Caco-2 (cell line): ENCODE data around the gene AP2A2. TPM values are rescaled to one million over a fixed set of nuclear protein-coding genes. Genes with fewer than 3 reads are reported as not detected.

Source experiments
- BruUV-seq: library from RNA; stranded (reverse); fragments of 400-500 nt; replicated peaks from 2 replicates; lab custom pipeline; 2021; lab: Mats Ljungman, UMichigan
- CTCF ChIA-PET: fragments of 300-600 bp; sonication (Branson Sonifier 250); formaldehyde crosslinking; loops from one replicate; lab custom pipeline; 2022; ENCODE audit warnings: antibody characterized with exemption; lab: Charles Lee
- POLR2A ChIA-PET: fragments of 300-600 bp; sonication (Branson Sonifier 250); formaldehyde crosslinking; loops from one replicate; lab custom pipeline; 2022; ENCODE audit warnings: antibody characterized with exemption; lab: Charles Lee
- DNase-seq, 2 experiments: peaks; one replicate each; pipeline versions ENCODE4 v3.0.0 to v3.0.0-alpha.2; 2020 to 2022
- H3K27me3 ChIP-seq: replicated peaks from 2 replicates; pipeline ENCODE4 v1.6.0; 2011; ENCODE audit warnings: low read length; ENCODE audit not compliant: control insufficient read depth, insufficient read depth
- H3K36me3 ChIP-seq: 2 replicates; pipeline ENCODE4 v1.5.1; 2011; ENCODE audit warnings: low read length; ENCODE audit not compliant: control insufficient read depth, insufficient read depth
- H3K4me1 ChIP-seq: fragments of 250-450 bp; sonication (Bioruptor Pico); 2 replicates; pipeline ENCODE4 v1.5.1; 2020; ENCODE audit warnings: mild to moderate bottlenecking
- H3K4me3 ChIP-seq: 2 replicates; pipeline ENCODE4 v1.5.1; 2011; ENCODE audit warnings: low read depth, mild to moderate bottlenecking, control low read depth, low read length
- H3K9me3 ChIP-seq: fragments of 250-450 bp; sonication (Bioruptor Pico); 2 replicates; pipeline ENCODE4 v1.5.1; 2020; ENCODE audit warnings: mild to moderate bottlenecking, moderate library complexity
- H3K27ac Mint-ChIP-seq: one replicate; pipeline ENCODE4 v1.8.0; 2022; ENCODE audit warnings: mixed read lengths; ENCODE audit not compliant: unreplicated experiment
- H3K27me3 Mint-ChIP-seq: one replicate; pipeline ENCODE4 v1.8.0; 2022; ENCODE audit warnings: mixed read lengths; ENCODE audit not compliant: insufficient read depth, unreplicated experiment
- H3K36me3 Mint-ChIP-seq: one replicate; pipeline ENCODE4 v1.8.0; 2022; ENCODE audit warnings: mild to moderate bottlenecking, mixed read lengths; ENCODE audit not compliant: insufficient read depth, unreplicated experiment
- H3K4me1 Mint-ChIP-seq: one replicate; pipeline ENCODE4 v1.8.0; 2022; ENCODE audit warnings: low read depth, mixed read lengths; ENCODE audit not compliant: unreplicated experiment
- H3K4me3 Mint-ChIP-seq: one replicate; pipeline ENCODE4 v1.8.0; 2022; ENCODE audit warnings: mild to moderate bottlenecking, moderate library complexity, mixed read lengths; ENCODE audit not compliant: unreplicated experiment
- H3K9me3 Mint-ChIP-seq: one replicate; pipeline ENCODE4 v1.8.0; 2022; ENCODE audit warnings: mixed read lengths; ENCODE audit not compliant: unreplicated experiment
- intact Hi-C: fragments of 100-400 bp; cut with micrococcal nuclease; formaldehyde crosslinking; loops from one replicate; pipeline ENCODE4 v1.10.0; 2022; ENCODE audit not compliant: unreplicated experiment
- total RNA-seq: library from RNA; stranded (reverse); gene quantifications from 2 replicates; pipeline ENCODE4 v1.2.3, GENCODE V29; 2022
- TF ChIP-seq, protein P1 (sequence below), 2 experiments: fragments of 200-600 bp in 1 of 2; IDR thresholded peaks; 1 replicate in 1 of 2; 2 replicates in 1 of 2; pipeline versions ENCODE4 v1.5.1 to v1.8.0; 2011 to 2022; ENCODE audit warnings: antibody characterized with exemption in 1 of 2, control low read depth in 1 of 2, inconsistent platforms in 1 of 2, low read depth in 1 of 2, low read length in 1 of 2, mild to moderate bottlenecking in 1 of 2, moderate library complexity in 1 of 2; ENCODE audit not compliant: insufficient read depth in 1 of 2, severe bottlenecking in 1 of 2, unreplicated experiment in 1 of 2

The AP2A2 gene
- total RNA-seq, 1 experiment from 2014 or later = 130 TPM

- no peak overlapping the region for H3K4me3 Mint-ChIP-seq
- intact Hi-C loops = loop anchor here (10.0 kb wide), 1 partner anchor 59 kb away; no protein-coding TSS in a partner anchor
- H3K4me1 Mint-ChIP-seq = peaks cover 6% of the 10 kb centered on the region
- H3K36me3 Mint-ChIP-seq = peaks cover 2% of the 10 kb centered on the region
- no peak overlapping the region for H3K4me3 ChIP-seq
- no peaks in the 10 kb centered on the region for H3K36me3 ChIP-seq
- POLR2A ChIA-PET = no interaction called here
- peaks cover 6% of the 10 kb centered on the region for H3K9me3 ChIP-seq
- H3K4me1 ChIP-seq = peaks cover 16% of the 10 kb centered on the region
- H3K27me3 Mint-ChIP-seq = peaks cover 7% of the 10 kb centered on the region
- no peak for DNase-seq
- BruUV-seq = no TSS peak
- H3K9me3 Mint-ChIP-seq = peaks cover 11% of the 10 kb centered on the region
- TF ChIP-seq, protein P1, sequence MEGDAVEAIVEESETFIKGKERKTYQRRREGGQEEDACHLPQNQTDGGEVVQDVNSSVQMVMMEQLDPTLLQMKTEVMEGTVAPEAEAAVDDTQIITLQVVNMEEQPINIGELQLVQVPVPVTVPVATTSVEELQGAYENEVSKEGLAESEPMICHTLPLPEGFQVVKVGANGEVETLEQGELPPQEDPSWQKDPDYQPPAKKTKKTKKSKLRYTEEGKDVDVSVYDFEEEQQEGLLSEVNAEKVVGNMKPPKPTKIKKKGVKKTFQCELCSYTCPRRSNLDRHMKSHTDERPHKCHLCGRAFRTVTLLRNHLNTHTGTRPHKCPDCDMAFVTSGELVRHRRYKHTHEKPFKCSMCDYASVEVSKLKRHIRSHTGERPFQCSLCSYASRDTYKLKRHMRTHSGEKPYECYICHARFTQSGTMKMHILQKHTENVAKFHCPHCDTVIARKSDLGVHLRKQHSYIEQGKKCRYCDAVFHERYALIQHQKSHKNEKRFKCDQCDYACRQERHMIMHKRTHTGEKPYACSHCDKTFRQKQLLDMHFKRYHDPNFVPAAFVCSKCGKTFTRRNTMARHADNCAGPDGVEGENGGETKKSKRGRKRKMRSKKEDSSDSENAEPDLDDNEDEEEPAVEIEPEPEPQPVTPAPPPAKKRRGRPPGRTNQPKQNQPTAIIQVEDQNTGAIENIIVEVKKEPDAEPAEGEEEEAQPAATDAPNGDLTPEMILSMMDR (IDR thresholded peaks at IDR 0.05; ENCODE audit: insufficient read depth in 1 of 2, low read depth in 1 of 2, low read length in 1 of 2, severe bottlenecking in 1 of 2, unreplicated experiment in 1 of 2) = no peak
- no peaks in the 10 kb centered on the region for H3K27me3 ChIP-seq
- H3K27ac Mint-ChIP-seq = no peak overlapping the region
- CTCF ChIA-PET = no interaction called here
Measured at GRCh38 chr11:1044160-1044559, 118.5 kb downstream of the AP2A2 start.

DNA sequence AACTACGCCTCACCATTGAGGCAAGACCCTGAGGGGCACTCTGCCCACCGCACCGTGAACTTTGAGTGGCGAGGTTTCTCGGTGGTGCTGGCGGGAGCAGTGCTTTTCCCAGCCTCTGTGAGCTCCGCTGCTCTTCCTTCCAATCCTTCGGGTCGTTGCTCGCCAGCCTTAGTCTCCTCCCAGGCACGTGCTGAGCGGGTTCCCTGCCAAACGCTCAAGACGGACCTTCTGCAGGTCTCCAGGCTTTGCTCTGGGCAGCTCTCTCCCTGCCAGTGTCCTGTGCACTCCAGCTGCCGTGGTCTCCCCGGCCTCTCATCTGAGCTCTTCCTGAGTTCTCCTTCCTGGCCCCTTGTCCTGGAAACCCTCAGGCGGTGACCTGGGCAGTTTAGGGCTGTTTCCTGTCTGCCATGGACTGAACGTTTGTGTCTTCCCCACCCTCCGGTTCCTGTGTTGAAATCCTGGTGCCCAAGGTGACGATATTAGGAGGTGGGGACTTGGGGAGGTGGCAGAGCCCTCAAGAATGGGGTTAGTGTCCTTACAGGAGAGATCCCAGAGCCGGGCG is 122.0 kb downstream of the AP2A2 start:
- CTCF ChIA-PET = interaction anchor here (1.0 kb wide), 1 partner anchor 178 kb away, joined by 3 read pairs; no protein-coding TSS in a partner anchor
- Histone ChIP-seq H3K27me3 (no peaks in the 10 kb centered on the region), H3K9me3 (peaks cover 6% of the 10 kb centered on the region), H3K36me3 (no peaks in the 10 kb centered on the region), H3K4me1 (peaks cover 4% of the 10 kb centered on the region), H3K4me3 (no peak overlapping the region)
- TF ChIP-seq, protein P1 (IDR thresholded peaks at IDR 0.05; ENCODE audit: insufficient read depth in 1 of 2, low read depth in 1 of 2, low read length in 1 of 2, severe bottlenecking in 1 of 2, unreplicated experiment in 1 of 2) = no peak
- Mint-ChIP-seq H3K4me3 (no peak overlapping the region), H3K36me3 (no peaks in the 10 kb centered on the region), H3K27me3 (peaks cover 7% of the 10 kb centered on the region), H3K27ac (no peak overlapping the region), H3K4me1 (no peaks in the 10 kb centered on the region), H3K9me3 (peaks cover 11% of the 10 kb centered on the region)
- no peak for DNase-seq
- BruUV-seq = no TSS peak
- intact Hi-C loops = loop anchor here (5.0 to 10.0 kb wide), 2 partner anchors 63 to 150 kb away; no protein-coding TSS in a partner anchor
- POLR2A ChIA-PET = interaction anchor here (0.6 kb wide), 1 partner anchor 165 kb away, joined by 3 read pairs; no protein-coding TSS in a partner anchor

DNA sequence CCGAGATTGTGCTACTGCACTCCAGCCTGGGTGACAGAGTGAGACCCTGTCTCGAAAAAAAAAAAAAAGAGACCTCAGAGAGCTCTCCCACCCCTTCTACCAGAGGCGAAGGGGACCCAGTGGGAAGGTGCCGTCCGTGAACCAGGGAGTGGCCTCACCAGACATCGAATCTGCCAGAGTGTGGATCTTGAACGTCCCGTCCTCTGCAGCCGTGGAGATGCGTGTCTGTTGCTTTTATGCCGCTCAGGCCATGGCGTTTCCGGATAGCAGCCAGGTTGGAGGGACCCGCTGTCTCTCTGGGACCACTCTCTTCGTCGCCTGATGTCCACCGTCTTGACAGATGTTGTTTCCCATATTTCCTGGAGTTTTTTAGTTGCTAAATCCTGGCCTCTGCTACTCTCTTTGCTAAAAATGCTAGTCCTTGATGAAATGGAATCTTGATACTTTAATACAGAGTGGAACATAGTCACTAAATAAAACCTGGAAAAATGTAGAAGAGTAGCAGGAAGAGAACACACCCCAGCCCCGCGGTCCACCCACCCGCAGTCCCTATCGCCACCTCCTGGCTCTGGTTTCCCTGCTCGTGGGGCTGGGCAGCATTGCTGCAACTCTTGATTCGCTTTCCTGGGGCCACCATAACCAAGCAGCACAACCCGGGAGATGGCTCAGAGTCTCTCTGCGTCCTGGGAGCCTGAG is 122.9 kb downstream of the AP2A2 start:
- BruUV-seq = no TSS peak
- Mint-ChIP-seq H3K4me1 (no peaks in the 10 kb centered on the region), H3K36me3 (no peaks in the 10 kb centered on the region), H3K9me3 (peaks cover 11% of the 10 kb centered on the region), H3K4me3 (no peak overlapping the region), H3K27me3 (peaks cover 7% of the 10 kb centered on the region), H3K27ac (no peak overlapping the region)
- Histone ChIP-seq H3K4me1 (no peaks in the 10 kb centered on the region), H3K9me3 (peaks cover 6% of the 10 kb centered on the region), H3K4me3 (no peak overlapping the region), H3K27me3 (no peaks in the 10 kb centered on the region), H3K36me3 (no peaks in the 10 kb centered on the region)
- POLR2A ChIA-PET = interaction anchor here (0.6 kb wide), 1 partner anchor 1330 kb away, joined by 5 read pairs; no protein-coding TSS in a partner anchor
- CTCF ChIA-PET = interaction anchor here (1.0 kb wide), 1 partner anchor 178 kb away, joined by 3 read pairs; no protein-coding TSS in a partner anchor
- TF ChIP-seq, protein P1 (IDR thresholded peaks at IDR 0.05; ENCODE audit: insufficient read depth in 1 of 2, low read depth in 1 of 2, low read length in 1 of 2, severe bottlenecking in 1 of 2, unreplicated experiment in 1 of 2) = peak in 1 of 2 experiments; percentile 15
- intact Hi-C loops = loop anchor here (5.0 to 10.0 kb wide), 2 partner anchors 64 to 151 kb away; no protein-coding TSS in a partner anchor
- no peak for DNase-seq
